ENCODE measurements around the gene EYS. TPM values are rescaled to one million over a fixed set of nuclear protein-coding genes. Genes with fewer than 3 reads are reported as not detected.

EYS gene
- total and polyA plus RNA-seq, 9 of the 15 experiments (the other 6 are each of a cell fraction or from before 2014, with no cell fraction given), result 0.03 to 0.36 (median 0.10) TPM; not detected in 2

- no peak for TF ChIP-seq ARID4B (CRISPR knock-in tag; IDR thresholded peaks at IDR 0.05)
- no peak for TF ChIP-seq POLR2H (tag; IDR thresholded peaks at IDR 0.05; ENCODE audit: low read depth)
- no peak for TF ChIP-seq ZC3H4 (CRISPR knock-in tag; IDR thresholded peaks at IDR 0.05; ENCODE audit: borderline replicate concordance)
- no peak for TF ChIP-seq ZNF232 (CRISPR knock-in tag; IDR thresholded peaks at IDR 0.05)
- no peak for TF ChIP-seq NCOR1 (IDR thresholded peaks at IDR 0.05)
- TF ChIP-seq AFF4 (CRISPR knock-in tag; IDR thresholded peaks at IDR 0.05), result no peak
Measured at GRCh38 chr6:63864671-63865318, 1842.2 kb downstream of the EYS start (continued).
